Measurements from ENCODE around the gene PEX11B.
A peak's percentile ranks its signal among the peaks of the same experiment; 100 is the strongest.

The PEX11B gene

GRCh38 chr1:145912128-145912641 lies 6.3 kb downstream of the PEX11B start:
- Mint-ChIP-seq H3K27me3 (no peaks in the 10 kb centered on the region), H3K27ac (no peak overlapping the region), H3K4me3 (no peak overlapping the region), H3K36me3 (peaks cover 50% of the 10 kb centered on the region), H3K4me1 (peaks cover 21% of the 10 kb centered on the region), H3K9me3 (no peaks in the 10 kb centered on the region)
- no peak for DNase-seq
- CTCF ChIA-PET, result interaction anchor here (2.0 to 9.7 kb wide), 2 partner anchors 15 to 65 kb away, joined by 7 to 112 read pairs; partner anchors contain the start of genes NUDT17 and RBM8A

GRCh38 chr1:145908653-145909052 lies 9.9 kb downstream of the PEX11B start:
- Mint-ChIP-seq H3K36me3 (peaks cover 27% of the 10 kb centered on the region), H3K27me3 (no peaks in the 10 kb centered on the region), H3K4me3 (no peak overlapping the region), H3K4me1 (peaks cover 6% of the 10 kb centered on the region), H3K9me3 (no peaks in the 10 kb centered on the region), H3K27ac (no peak overlapping the region)
- CTCF ChIA-PET, result interaction anchor here (0.6 to 9.7 kb wide), 5 partner anchors 9 to 62 kb away, joined by 4 to 112 read pairs (median 4); partner anchors contain the start of gene NUDT17
- no peak for DNase-seq

GRCh38 chr1:145906954-145907753 lies 11.4 kb downstream of the PEX11B start:
- no peak for DNase-seq
- Mint-ChIP-seq H3K27ac (no peak overlapping the region), H3K36me3 (peaks cover 20% of the 10 kb centered on the region), H3K4me3 (no peak overlapping the region), H3K27me3 (no peaks in the 10 kb centered on the region), H3K4me1 (peaks cover 6% of the 10 kb centered on the region), H3K9me3 (no peaks in the 10 kb centered on the region)
- CTCF ChIA-PET, result interaction anchor here (0.8 to 9.7 kb wide), 5 partner anchors 9 to 70 kb away, joined by 3 to 112 read pairs (median 4); partner anchors contain the start of gene NUDT17

GRCh38 chr1:145901312-145902021 lies 17.1 kb downstream of the PEX11B start:
- DNase-seq, result no peak
- CTCF ChIA-PET, result interaction anchor here (2.1 kb wide), 1 partner anchor 10 kb away, joined by 6 read pairs; no protein-coding TSS in a partner anchor
- no peak overlapping the region for H3K27ac Mint-ChIP-seq

GRCh38 chr1:145898756-145899155 lies 19.8 kb downstream of the PEX11B start:
- H3K27ac Mint-ChIP-seq, result no peak overlapping the region
- H3K27me3 Mint-ChIP-seq, result peaks cover 4% of the 10 kb centered on the region
- CTCF ChIA-PET, result interaction anchor here (1.0 to 1.3 kb wide), 2 partner anchors 19 to 52 kb away, joined by 3 to 4 read pairs; no protein-coding TSS in a partner anchor
- no peaks in the 10 kb centered on the region for H3K4me1 Mint-ChIP-seq
- H3K36me3 Mint-ChIP-seq, result peaks cover 1% of the 10 kb centered on the region
- no peaks in the 10 kb centered on the region for H3K9me3 Mint-ChIP-seq
- no peak overlapping the region for H3K4me3 Mint-ChIP-seq
- DNase-seq, result no peak

More at GRCh38 chr1:145901312-145902021, 17.1 kb downstream of the PEX11B start:
- H3K36me3 Mint-ChIP-seq, result peaks cover 1% of the 10 kb centered on the region
- no peaks in the 10 kb centered on the region for H3K9me3 Mint-ChIP-seq
- no peak overlapping the region for H3K4me3 Mint-ChIP-seq
- H3K4me1 Mint-ChIP-seq, result no peaks in the 10 kb centered on the region
- peaks cover 4% of the 10 kb centered on the region for H3K27me3 Mint-ChIP-seq

- no peak for DNase-seq
- Mint-ChIP-seq H3K4me1 (no peaks in the 10 kb centered on the region), H3K4me3 (no peak overlapping the region), H3K36me3 (peaks cover 1% of the 10 kb centered on the region), H3K27me3 (peaks cover 4% of the 10 kb centered on the region), H3K9me3 (no peaks in the 10 kb centered on the region), H3K27ac (no peak overlapping the region)
- CTCF ChIA-PET, result no interaction called here
These were observed 20.5 kb downstream of the PEX11B start for GRCh38 chr1:145897969-145898368.

GRCh38 chr1:145895471-145895870 lies 23.0 kb downstream of the PEX11B start:
- H3K4me1 Mint-ChIP-seq, result no peaks in the 10 kb centered on the region
- H3K9me3 Mint-ChIP-seq, result no peaks in the 10 kb centered on the region
- H3K27me3 Mint-ChIP-seq, result peaks cover 6% of the 10 kb centered on the region
- DNase-seq, result no peak
- no peak overlapping the region for H3K4me3 Mint-ChIP-seq
- peaks cover 1% of the 10 kb centered on the region for H3K36me3 Mint-ChIP-seq
- H3K27ac Mint-ChIP-seq, result no peak overlapping the region
- CTCF ChIA-PET, result interaction anchor here (0.9 to 1.8 kb wide), 4 partner anchors 14 to 50 kb away, joined by 3 to 9 read pairs (median 6); partner anchors contain the start of genes ITGA10 and NUDT17

GRCh38 chr1:145893306-145894055 lies 25.0 kb downstream of the PEX11B start:
- H3K9me3 Mint-ChIP-seq, result no peaks in the 10 kb centered on the region
- DNase-seq, result no peak
- H3K4me1 Mint-ChIP-seq, result no peaks in the 10 kb centered on the region
- CTCF ChIA-PET, result interaction anchor here (0.7 to 3.5 kb wide), 9 partner anchors 12 to 121 kb away, joined by 3 to 34 read pairs (median 4); partner anchors contain the start of genes ITGA10, NUDT17 and PIAS3
- no peak overlapping the region for H3K4me3 Mint-ChIP-seq
- no peak overlapping the region for H3K27ac Mint-ChIP-seq
- H3K27me3 Mint-ChIP-seq, result peaks cover 6% of the 10 kb centered on the region
- H3K36me3 Mint-ChIP-seq, result peaks cover 1% of the 10 kb centered on the region

- no peaks in the 10 kb centered on the region for H3K9me3 Mint-ChIP-seq
- no peaks in the 10 kb centered on the region for H3K4me1 Mint-ChIP-seq
- no peak overlapping the region for H3K4me3 Mint-ChIP-seq
- DNase-seq, result no peak
- no peaks in the 10 kb centered on the region for H3K36me3 Mint-ChIP-seq
- CTCF ChIA-PET, result interaction anchor here (0.6 to 3.5 kb wide), 21 partner anchors 9 to 141 kb away, joined by 3 to 34 read pairs (median 5); partner anchors contain the start of genes ITGA10, NUDT17 and PIAS3
- H3K27ac Mint-ChIP-seq, result no peak overlapping the region
- H3K27me3 Mint-ChIP-seq, result peaks cover 6% of the 10 kb centered on the region
These were observed 25.9 kb downstream of the PEX11B start for GRCh38 chr1:145892486-145893087.

- CTCF ChIA-PET, result interaction anchor here (0.7 to 3.5 kb wide), 23 partner anchors 9 to 141 kb away, joined by 3 to 34 read pairs (median 5); partner anchors contain the start of genes ITGA10, PEX11B and PIAS3
- peaks cover 14% of the 10 kb centered on the region for H3K27me3 Mint-ChIP-seq
- peak; percentile 73 for DNase-seq
- no peaks in the 10 kb centered on the region for H3K9me3 Mint-ChIP-seq
- no peaks in the 10 kb centered on the region for H3K36me3 Mint-ChIP-seq
- no peak overlapping the region for H3K27ac Mint-ChIP-seq
- peaks cover 1% of the 10 kb centered on the region for H3K4me1 Mint-ChIP-seq
- no peak overlapping the region for H3K4me3 Mint-ChIP-seq
These were observed 26.7 kb downstream of the PEX11B start for GRCh38 chr1:145891587-145892485.

- H3K4me3 Mint-ChIP-seq, result no peak overlapping the region
- H3K27ac Mint-ChIP-seq, result no peak overlapping the region
- no peak for DNase-seq
- H3K4me1 Mint-ChIP-seq, result peaks cover 6% of the 10 kb centered on the region
- H3K27me3 Mint-ChIP-seq, result peaks cover 15% of the 10 kb centered on the region
- CTCF ChIA-PET, result interaction anchor here (0.7 to 3.5 kb wide), 18 partner anchors 8 to 142 kb away, joined by 3 to 34 read pairs (median 6); partner anchors contain the start of genes ITGA10, PEX11B and PIAS3
- no peaks in the 10 kb centered on the region for H3K36me3 Mint-ChIP-seq
- no peaks in the 10 kb centered on the region for H3K9me3 Mint-ChIP-seq
These were observed 27.4 kb downstream of the PEX11B start for GRCh38 chr1:145891143-145891542.

- CTCF ChIA-PET, result interaction anchor here (0.9 kb wide), 1 partner anchor 44 kb away, joined by 4 read pairs; the partner anchor contains the start of gene NUDT17
- DNase-seq, result no peak
- Mint-ChIP-seq H3K9me3 (no peaks in the 10 kb centered on the region), H3K4me3 (no peak overlapping the region), H3K36me3 (no peaks in the 10 kb centered on the region), H3K27me3 (peaks cover 29% of the 10 kb centered on the region), H3K4me1 (peaks cover 14% of the 10 kb centered on the region), H3K27ac (no peak overlapping the region)
These were observed 28.8 kb downstream of the PEX11B start for GRCh38 chr1:145889722-145890121.
